Head of caudate nucleus (tissue), 42 donors: ENCODE results near the gene ARHGEF4.

ENCODE experiments used
- DNase-seq, 42 donors: peaks; one replicate each; pipeline versions ENCODE4 v3.0.0 to v3.0.0-alpha.2; 2020 to 2021; ENCODE audit warnings: mixed read lengths in 7 of 42
- intact Hi-C: fragments of 100-400 bp; cut with DNase I; formaldehyde crosslinking; loops from one replicate; pipeline ENCODE4 v1.15.0; 2022

The ARHGEF4 gene

DNA sequence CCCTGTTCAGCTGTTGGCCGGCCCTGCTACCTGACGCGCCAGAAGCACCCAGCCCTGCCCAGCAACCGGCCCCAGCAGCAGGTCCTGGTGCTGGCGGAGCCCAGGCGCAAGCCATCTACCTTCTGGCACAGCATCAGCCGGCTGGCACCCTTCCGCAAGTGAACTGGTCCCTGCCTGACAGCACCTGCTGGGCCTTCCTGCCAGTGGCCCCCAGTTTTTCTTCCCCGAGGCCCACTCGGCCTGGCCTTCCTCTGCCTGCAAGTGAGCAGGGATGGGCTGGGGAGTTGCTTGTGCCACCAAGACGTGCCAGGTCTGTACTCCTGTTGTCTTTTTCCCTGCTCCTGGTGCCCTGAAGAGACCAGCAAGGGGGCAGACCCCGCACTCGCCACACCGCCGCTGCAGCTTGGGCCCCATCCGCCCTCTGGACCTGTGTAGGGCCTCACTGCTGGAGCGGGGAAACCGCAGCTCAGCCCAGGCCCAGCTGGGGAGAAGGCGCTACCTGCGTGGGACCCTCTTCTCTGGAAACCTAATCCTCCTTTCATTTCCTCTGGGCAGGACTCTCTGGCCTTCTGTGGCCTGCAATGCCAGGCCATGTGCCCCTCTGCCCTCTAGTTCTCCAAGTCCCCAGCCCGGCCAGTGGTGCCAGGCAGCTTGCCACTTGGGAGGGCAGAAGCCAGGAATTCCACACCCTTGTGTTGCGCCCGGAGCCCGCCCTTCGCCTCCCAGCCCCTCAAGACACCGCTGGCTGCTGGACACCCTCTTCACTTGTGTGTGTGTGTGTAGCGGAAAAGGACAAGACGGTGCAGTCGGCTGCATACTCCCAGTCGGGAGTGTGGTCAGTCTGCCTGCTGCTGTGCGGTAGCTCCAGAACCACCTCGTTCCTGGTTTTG is 209.6 kb downstream of the ARHGEF4 start:
- peak in 3 of 42 donors; percentile 22 to 51 (median 47) for DNase-seq
- intact Hi-C loops = no loop called here

DNA sequence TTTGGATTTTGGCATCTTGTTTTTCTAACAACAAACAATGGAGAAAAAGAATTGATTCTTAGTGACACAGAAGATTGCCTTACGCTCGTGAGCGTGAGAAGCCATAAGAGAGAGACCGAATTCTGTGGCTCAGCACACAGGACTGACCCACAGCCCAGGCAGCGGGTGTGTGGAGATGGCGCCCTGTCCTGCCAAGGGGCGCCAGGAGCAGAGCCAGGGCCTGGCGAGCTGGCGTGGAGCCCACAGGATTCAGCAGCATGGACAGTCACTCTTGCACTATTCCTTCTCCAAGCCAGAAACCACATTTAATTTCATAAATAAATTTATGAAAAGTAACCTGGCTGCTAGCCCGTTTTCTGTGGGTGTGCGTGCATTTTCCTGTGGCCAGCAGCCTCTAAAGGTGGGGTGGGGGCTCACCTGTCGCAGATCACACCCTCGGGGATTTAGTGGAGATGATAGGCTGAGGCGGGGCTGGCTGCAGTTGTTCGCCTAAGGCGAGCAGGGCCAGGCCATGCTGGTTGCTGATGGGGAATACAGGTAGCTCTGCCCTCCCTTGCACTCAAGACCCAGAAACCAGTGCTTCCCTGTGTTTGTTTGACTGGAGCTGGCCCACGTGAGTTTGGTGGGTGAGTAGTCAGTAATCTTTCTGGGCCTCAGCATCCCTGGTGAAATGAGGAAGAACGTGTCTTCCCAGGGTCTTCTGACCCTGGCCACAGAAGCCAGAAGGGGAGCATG is 210.4 kb downstream of the ARHGEF4 start:
- peak in 4 of 42 donors; percentile 15 to 48 (median 32) for DNase-seq
- intact Hi-C loops = no loop called here

DNA sequence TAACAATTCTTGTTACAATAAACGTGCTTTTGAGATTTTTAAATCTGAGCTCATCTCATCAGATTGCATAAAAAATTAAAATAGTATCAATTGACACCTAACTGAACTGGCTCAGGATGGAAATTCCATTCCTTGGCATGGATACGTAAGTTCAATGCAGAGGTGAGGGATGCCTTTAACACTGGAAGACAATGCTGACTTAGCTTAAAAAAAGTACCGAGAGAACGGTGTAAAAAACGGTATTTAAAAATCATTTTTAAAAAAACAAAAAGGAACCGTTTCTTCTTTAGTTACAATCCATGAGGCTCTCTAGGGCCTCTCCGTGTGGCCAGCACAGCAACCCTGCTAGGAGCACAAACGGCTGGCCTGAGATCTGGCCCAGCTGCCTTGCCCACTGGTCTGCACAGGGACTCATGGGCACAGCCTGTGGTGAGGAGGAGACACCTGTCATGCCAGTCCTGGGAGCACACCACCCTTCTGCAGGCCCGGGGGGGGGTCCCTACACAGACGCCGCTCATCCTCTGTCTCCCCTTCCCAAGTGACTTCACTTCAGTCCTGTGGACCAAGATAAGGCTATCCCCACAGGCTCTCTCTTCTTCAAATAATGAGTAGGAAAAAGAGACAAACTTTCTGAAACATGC is 211.3 kb downstream of the ARHGEF4 start:
- DNase-seq = peak in 1 of 42 donors; percentile 42

DNA sequence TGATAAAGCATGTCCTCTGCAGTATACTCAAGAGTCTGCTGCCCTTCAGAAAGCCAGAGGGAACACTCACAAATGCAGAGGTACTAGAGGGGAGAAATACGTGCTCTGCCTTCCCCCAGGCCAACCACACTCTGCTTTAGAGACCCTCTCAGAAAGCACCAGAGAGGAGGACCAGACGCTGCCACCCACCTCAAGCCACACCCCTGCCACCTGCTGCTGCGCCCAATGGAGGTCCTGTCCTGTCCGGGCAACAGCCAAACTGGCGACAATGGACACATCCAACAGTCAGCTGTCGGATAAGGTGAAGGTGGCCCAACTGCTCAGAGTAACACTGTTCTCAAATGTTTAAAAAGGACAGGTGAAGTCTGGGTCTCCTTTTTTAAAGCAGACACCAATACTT is 211.9 kb downstream of the ARHGEF4 start:
- DNase-seq = peak in 1 of 42 donors; percentile 41
- intact Hi-C loops = no loop called here

More for the DNA sequence above, 211.3 kb downstream of the ARHGEF4 start:
- intact Hi-C loops = no loop called here

DNA sequence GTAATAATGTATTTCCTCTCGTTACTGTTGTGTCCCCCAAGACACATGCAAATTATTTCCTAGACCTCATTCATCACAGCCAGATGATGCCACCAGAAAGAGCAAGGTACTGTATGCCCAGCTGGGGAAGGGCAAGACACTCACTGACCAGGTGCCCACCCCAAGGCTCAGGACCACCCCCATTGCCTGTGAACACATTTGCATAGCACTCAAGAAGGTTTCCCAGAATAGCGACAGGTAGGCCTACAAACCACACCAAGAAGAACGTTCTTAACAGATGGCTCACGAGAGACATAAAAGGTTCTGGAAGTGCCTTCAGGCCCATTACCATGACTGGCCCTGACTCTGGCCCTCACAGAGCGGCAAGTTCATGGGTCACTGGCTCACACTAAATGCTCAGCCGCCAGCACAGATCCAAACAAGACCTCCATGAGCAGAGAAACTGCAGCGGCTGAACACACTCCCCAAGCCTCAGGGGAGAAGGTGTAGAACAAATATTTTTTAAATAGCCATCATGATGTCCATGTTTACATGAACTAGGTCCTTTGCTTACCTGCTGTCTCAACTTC is 212.5 kb downstream of the ARHGEF4 start:
- intact Hi-C loops = no loop called here

DNA sequence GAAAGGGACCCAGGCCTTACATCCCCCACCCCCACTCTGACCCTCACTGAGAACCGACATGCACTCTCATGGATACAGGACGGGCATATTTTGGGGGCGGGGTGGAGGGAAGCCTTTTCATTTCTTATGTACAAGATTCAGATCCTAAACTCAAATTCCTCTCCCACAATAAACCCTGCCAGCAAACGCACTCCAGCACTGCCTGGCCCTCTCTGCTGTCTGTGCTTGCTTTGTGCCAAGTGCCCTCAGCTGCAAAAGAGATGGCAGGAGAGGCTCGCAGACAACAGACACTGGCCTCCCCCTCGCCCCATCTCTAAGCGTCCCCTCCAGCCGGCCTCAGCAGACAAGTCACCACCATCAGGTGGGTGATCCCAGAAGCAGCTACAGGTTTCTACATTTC is 214.2 kb downstream of the ARHGEF4 start:
- intact Hi-C loops = no loop called here
- DNase-seq = peak in 10 of 42 donors; percentile 37 to 71 (median 51)

More for the DNA sequence above, 212.5 kb downstream of the ARHGEF4 start:
- DNase-seq = peak in 1 of 42 donors; percentile 0

DNA sequence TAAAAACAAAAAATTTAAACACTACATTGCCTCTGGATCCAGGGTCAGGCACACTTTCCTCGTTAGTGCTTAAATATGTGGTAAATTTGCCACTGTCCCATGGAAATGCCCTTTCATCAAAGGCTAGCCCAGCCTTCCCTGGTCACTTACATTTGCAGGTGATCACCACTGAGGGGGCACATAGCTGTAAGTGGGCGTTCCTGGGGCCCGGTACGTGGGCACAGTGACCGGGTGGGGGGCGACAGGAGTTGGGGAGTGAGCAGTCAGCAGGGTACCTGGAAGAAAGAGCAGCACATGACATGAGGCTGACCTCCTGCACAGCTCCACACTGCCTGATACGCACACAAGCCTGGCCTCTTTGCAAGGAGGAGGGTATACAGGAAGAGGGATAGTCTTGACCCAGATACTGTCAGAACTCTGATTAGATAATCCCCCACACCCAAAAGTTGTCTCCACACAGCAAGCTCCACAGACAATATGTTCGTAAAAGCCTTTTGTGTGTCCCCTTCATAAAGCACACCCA is 216.1 kb downstream of the ARHGEF4 start:
- intact Hi-C loops = no loop called here
- DNase-seq = peak in 2 of 42 donors; percentile 4 to 28

DNA sequence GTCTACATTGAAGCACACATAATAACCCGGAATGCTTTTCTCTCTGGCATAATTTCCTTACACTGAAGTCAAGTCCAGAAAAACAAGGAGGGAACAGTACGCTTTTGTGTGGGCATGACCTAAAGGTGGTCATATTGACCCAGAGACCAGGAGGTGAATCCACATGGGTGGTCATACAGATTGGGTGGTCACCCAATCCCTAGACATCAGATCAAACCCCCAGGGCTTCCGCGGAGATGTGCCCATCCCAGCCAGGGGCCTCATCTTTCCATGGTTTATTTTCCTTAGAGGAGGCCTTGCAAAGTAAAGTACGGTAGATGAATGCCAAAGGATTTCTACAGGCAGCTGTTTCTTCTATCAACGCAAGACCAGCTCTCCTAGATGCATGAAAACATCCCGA is 217.8 kb downstream of the ARHGEF4 start:
- intact Hi-C loops = no loop called here
- DNase-seq = peak in 2 of 42 donors; percentile 0 to 1

DNA sequence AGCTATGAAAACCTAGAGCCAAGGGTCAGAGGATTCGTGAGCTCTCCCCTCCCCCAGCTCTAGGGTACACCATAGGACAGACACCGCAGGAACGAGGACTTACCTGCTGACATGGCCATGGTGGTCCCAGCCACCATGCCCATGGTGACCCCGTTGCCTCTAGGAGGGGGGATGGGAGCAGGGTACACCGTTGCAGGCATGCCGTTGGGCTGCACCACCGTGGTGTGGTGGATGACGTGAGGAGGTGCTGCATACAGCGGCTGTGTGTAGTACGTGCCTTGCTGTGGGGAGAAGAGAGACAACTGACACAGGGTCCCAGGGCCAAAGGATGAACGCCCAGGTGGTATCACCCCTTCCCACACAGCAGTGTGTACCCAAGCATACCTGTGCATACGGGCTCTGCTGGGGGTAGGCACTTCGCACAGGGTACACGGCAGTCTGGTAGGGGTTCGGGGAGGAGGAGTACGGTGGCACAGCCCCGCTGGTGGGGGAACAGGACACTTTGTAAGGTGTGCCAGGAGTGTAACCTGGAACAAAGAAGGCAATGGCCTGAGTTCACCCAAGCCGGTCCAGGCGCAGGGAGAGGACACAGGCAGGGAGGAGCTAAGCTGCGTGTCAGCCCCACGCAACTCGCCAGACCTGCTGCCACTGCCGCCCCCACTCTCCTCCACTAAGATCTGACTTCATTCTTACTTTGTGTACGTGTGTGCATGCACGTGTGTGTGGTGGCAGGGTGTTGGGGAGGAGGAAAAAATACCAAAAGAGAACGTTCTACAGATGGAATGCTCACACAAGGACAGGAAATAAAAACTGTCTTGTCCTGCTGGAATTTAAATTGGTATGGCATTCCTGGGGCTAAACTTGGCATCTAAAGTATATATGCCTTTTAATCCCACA is 218.7 kb downstream of the ARHGEF4 start:
- peak in 30 of 42 donors; percentile 48 to 89 (median 68) for DNase-seq
- intact Hi-C loops = no loop called here

DNA sequence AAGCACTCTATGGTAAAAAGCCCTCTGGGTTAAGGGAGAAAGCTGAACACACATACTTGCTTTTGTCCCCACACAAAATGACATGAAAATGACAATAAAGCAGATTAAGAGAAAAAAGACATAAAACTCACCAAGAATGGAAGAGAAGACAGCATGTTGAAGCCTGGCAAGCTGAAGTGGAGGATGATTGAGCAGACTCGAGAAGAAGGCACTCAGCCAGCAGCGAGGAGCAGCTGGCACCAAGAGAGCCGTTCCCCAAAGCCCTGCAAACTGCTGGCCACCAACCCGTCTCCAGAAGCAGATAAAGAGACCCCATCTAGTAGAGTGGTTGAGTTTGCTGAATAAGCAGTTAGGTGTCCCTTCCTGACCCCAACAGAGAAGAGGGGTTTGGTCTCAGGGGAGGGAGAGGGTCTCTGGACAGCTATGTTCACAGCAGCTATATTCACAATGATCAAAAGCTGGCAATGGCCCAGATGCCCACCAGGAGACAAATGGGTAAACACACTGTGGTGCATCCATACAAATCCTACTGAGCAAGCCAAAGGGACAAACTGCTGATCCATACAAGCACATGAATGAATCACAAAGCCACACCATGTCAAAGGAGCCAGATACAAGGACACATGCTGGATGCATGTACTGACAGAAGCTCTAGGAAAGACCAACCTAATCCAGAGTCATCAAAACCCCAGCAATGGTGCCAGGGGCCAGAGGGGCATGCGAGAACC is 219.7 kb downstream of the ARHGEF4 start:
- intact Hi-C loops = no loop called here
- peak in 19 of 42 donors; percentile 43 to 82 (median 63) for DNase-seq

DNA sequence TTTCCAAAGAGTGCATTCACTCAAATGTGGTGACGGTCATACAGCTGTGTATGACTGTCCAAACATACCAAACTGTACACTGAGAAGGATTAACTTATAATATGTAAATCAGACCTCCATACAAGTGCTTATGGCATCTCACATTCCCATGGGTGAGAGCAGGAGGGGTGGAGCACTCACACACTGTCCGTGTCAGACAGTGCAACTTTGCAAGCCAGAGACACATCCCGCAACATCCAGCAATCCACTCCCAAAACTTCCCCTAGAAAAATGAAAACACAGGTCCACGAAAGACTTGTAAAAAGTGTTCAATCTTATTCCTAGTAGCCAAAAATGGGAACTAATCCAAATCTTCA is 220.2 kb downstream of the ARHGEF4 start:
- peak in 3 of 42 donors; percentile 8 to 27 (median 9) for DNase-seq
- intact Hi-C loops = no loop called here

DNA sequence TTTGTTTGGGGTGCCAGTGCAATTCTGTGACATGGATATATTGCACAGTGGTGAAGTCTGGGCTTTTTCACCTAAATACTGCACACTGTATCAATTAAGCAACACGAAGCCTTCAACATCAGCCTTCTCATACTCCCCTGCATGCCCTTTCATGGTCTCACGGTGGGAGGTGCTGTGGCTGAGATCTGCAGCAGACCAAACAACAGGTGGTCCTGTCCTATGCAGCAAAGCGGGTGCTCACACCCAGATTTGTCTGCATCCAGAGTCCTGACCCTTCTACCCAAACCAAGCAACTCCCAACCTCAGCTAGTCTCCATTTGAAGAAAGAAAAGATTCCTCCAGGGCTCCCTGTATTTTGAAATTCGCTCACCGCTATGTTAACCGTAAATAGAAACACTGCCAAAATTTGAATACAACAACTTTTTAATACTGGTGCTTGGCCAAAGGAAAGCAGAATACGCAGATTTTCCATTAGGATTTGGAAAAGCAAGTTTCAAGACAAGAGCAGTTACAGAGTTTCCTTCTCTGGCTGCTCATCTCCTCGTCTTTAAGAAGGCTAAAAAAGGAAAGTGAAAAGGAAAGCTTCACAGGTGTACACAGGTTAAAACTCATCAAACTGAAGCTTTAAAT is 221.6 kb downstream of the ARHGEF4 start:
- DNase-seq = peak in 1 of 42 donors; percentile 16
- intact Hi-C loops = no loop called here

DNA sequence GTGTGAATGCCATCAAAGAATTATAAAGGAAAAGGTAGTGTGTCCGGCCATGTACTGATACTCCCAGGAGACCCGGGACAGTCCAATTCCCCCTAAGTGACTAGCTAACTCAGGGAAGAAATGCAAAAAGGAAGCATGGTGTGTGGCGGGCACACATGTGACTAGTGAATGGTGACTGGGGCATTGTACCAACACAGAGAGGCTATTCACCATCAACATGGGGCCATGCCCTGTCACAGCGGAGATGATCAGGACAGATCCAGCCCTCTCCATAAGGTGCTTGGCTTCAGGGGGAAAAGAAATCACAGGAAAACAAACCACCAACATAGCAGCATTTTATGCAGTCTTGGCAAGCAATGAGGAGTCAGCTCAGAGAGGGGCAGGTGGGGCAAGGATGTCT is 222.2 kb downstream of the ARHGEF4 start:
- peak in 40 of 42 donors; percentile 42 to 92 (median 78) for DNase-seq
- intact Hi-C loops = no loop called here

DNA sequence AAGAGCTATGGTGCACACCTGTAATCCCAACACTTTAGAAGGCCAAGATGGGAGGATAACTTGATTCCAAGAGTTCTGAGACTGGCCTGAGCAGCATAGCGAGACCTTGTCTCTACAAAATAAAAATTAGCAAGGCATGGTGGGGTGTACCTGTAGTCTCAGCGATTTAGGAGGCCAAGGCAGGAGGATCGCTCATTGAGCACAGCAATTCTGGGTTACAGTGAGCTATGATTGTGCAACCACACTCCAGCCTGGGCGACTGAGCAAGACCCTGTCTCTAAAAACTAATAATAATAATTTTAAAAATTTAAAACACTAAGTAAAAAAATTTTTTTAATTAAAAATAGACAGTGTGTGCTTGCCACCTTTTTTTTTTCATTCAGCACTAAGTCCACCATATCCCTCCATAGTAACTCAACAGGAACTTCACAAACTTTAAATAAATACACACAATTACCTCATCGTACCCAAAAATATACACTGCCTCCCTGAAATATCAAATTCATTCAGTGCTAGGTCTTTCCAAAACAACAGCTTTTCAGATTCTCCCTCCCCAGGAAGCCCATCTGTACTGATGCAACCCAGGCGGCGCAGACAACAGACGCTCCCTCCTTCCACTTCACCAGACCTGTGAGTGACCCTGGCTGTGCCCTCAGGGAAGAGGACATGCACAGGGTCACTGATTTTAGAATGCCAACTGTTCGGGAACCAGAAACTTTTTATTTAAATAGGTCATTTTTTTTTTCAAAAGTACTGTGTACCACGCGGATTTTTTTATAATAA is 227.0 kb downstream of the ARHGEF4 start:
- intact Hi-C loops = no loop called here
- peak in 1 of 42 donors; percentile 27 for DNase-seq

DNA sequence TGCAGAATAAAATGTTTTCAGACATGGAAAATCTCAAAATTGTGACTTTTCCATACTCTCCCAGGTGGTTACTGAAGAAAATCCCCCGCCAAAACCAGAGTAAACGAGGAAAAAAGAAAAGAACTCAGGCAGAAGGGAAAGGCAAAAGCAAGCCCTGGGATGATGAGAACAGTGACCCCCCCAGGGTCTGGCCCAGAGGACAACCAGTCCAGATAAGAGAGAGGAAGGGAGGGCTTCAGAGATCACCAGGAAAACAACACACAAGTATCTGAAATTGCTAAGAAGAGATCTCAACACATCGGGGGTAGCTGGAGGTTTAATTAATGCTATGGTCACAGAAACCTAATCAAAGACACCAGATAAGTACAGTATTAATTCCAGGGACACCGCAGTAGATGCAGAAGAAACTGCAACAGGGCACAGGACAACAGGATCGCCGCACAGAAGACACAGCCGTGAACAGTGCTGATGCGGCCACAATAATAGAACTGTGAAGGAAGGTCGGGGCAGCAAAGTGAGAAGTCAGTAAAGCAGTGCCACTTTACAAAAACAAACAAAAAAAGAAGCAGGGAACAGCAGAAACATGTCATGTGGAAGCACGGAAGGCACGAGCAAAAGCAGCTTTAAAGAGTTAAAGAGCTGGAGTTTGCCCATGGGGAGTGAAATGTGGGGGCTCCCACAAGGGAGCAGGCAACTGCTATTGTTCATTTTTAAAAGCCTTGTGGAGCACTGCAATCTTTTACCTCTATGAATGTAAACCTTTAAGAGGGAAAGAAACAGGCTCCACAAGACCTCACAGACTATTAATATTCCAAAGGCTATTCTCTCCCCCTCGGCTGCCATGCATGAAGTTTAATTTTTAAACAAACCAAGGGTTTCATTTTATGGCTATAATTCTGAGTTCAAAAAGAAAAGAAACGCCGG is 228.1 kb downstream of the ARHGEF4 start:
- intact Hi-C loops = no loop called here
- peak in 1 of 42 donors; percentile 24 for DNase-seq
